A549 treated with CORT108297 at 1 μM for 4 hours (cell line): Measurements from ENCODE around the gene DSN1. TPM values are rescaled to one million over a fixed set of nuclear protein-coding genes. Genes with fewer than 3 reads are reported as not detected.

Experiments
- total RNA-seq: library from RNA; stranded (reverse); fragments of 200-300 nt; extraction: Qiagen RNA extraction; gene quantifications from 5 replicates; pipeline ENCODE4 v1.2.3, GENCODE V29; 2022

Gene DSN1, protein sequence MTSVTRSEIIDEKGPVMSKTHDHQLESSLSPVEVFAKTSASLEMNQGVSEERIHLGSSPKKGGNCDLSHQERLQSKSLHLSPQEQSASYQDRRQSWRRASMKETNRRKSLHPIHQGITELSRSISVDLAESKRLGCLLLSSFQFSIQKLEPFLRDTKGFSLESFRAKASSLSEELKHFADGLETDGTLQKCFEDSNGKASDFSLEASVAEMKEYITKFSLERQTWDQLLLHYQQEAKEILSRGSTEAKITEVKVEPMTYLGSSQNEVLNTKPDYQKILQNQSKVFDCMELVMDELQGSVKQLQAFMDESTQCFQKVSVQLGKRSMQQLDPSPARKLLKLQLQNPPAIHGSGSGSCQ
- 23.1 to 31.0 TPM (median 24.7 TPM) in 5 replicates for total RNA-seq

DNA sequence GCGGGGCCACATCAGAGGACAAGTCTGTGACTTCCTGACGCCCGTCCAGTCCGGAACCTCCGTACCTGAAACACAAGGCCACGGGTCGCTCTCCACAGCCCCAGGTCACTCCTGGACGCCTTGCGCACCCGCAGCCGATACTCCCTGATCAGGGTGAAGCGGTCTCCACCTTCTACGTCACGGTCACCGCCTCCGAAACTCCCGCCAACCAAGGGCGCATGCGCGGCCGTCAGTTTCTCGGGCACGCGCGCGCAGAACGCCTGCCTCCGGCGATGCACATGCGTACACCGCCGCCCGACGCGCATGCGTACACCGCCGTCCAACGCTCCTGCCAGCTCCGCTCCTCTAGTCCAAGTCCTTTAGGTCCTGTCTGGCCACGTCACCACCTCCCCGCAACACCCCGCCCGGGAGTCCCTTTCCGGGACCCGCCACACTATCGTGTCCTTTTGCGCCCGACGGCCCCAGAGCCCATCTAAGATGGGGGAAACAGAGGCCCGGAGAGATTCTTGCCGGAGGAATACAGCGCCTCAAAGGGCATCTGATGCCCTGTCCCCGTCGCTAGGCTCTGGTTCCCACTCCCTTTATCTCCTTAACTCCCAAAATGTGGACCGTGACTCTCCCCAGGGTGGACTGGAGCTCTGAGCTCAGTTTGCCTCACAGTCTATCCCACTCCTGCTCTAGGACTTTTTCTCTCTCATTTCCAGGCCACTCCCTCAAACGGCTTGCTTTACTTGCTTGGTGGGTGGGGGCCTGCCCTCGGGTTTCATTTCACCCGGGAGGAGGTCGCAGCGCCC, at the start of gene DSN1:
Gene DSN1, minus strand, starts transcription at position 167 of the 794 bp plus-strand sequence. CDS start 2,305 bp downstream, outside the sequence.

DNA sequence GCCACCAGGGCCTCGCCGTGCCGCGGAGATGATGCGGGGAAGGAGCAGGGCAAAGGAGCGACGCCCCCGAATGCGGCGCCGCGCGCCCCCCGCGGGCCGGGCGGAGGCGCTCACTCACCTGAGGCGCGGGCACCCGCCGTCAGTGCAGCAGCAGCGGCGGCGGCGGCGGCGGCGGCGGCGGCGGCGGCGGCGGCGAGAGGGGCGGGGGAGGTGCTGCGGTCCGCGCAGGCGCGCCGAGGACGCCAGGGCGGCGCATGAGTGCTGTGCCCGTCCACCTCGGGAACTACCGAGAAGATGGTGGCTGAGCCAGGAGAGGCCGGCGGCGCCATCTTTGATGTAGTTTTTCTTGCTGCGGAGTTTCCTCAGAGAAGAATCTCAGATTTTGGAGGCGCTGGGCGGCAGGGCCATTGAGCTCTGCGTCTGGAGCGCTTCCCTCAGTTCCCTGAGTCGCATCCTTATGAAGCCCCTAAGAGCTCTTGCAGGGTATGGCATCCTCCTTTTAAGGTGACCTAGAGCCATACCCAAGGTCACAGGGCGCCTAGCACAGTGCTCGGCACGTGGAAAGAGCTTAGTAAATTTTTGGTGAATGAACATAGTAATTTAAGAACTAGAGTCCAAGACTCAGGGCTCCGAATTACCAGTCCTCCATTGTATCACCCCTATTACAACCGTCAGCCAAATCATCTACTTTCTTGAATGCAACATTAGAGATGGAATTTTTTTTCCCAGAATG, 27.5 kb downstream of the DSN1 start, which contains the start of gene NDRG3:
Gene NDRG3, minus strand, starts transcription at position 164 of the 733 bp plus-strand sequence. CDS start 24,355 bp downstream, outside the sequence.

Other genes with a start within 250 kb of the DSN1 start
- 17.0 to 27.2 TPM (median 20.2 TPM) in 5 replicates for gene MYL9, start 232.2 kb downstream of the DSN1 start, total RNA-seq
- gene TGIF2, start 200.2 kb downstream of the DSN1 start, total RNA-seq = 4.1 to 5.4 TPM (median 4.9 TPM) in 5 replicates
- gene RAB5IF, start 168.0 kb downstream of the DSN1 start, total RNA-seq = 199 to 303 TPM (median 280 TPM) in 5 replicates
- gene SLA2, start 127.6 kb downstream of the DSN1 start, total RNA-seq = not detected in 5 replicates
- gene NDRG3, start 27.7 kb downstream of the DSN1 start, total RNA-seq = 19.9 to 22.3 TPM (median 21.5 TPM) in 5 replicates
- 0.07 TPM in 1 of 5 replicates, not detected in the others for gene TLDC2, start 102.4 kb upstream of the DSN1 start, total RNA-seq
- gene SAMHD1, start 177.9 kb upstream of the DSN1 start, total RNA-seq = 6.3 to 7.4 TPM (median 6.8 TPM) in 5 replicates